Ishikawa (cell line): ENCODE results near the gene PFKM.

ENCODE experiments used
- CEBPB ChIP-seq: IDR thresholded peaks from 2 replicates; pipeline ENCODE4 v1.6.1; 2012
- CREB1 ChIP-seq: IDR thresholded peaks from 2 replicates; pipeline ENCODE4 v1.6.1; 2012; ENCODE audit warnings: low read depth
- EGR1 ChIP-seq: IDR thresholded peaks from 2 replicates; pipeline ENCODE4 v1.6.1; 2012
- EP300 ChIP-seq: IDR thresholded peaks from 2 replicates; pipeline ENCODE4 v1.6.1; 2012; ENCODE audit warnings: borderline replicate concordance
- FOXM1 ChIP-seq: IDR thresholded peaks from 2 replicates; pipeline ENCODE4 v1.6.1; 2012; ENCODE audit warnings: low read depth, borderline replicate concordance
- MAX ChIP-seq: IDR thresholded peaks from 2 replicates; pipeline ENCODE4 v1.6.1; 2012
- NFIC ChIP-seq: IDR thresholded peaks from 2 replicates; pipeline ENCODE4 v1.6.1; 2012
- RAD21 ChIP-seq: IDR thresholded peaks from 2 replicates; pipeline ENCODE4 v1.6.1; 2012; ENCODE audit warnings: low read depth
- TAF1 ChIP-seq: IDR thresholded peaks from 2 replicates; pipeline ENCODE4 v1.6.1; 2012; ENCODE audit warnings: low read depth, mild to moderate bottlenecking
- TCF12 ChIP-seq: IDR thresholded peaks from 2 replicates; pipeline ENCODE4 v1.6.1; 2012; ENCODE audit warnings: low read depth
- TEAD4 ChIP-seq: IDR thresholded peaks from 2 replicates; pipeline ENCODE4 v1.6.1; 2012
- USF1 ChIP-seq: IDR thresholded peaks from 2 replicates; pipeline ENCODE4 v1.6.1; 2012
- YY1 ChIP-seq: IDR thresholded peaks from 2 replicates; pipeline ENCODE4 v1.6.1; 2012; ENCODE audit warnings: low read depth
- ZBTB7A ChIP-seq: IDR thresholded peaks from 2 replicates; pipeline ENCODE4 v1.6.1; 2012; ENCODE audit warnings: low read depth
- TF ChIP-seq, protein P1 (sequence below): IDR thresholded peaks from 2 replicates; pipeline ENCODE4 v1.6.1; 2012; ENCODE audit warnings: low read depth, mild to moderate bottlenecking

The PFKM gene

DNA sequence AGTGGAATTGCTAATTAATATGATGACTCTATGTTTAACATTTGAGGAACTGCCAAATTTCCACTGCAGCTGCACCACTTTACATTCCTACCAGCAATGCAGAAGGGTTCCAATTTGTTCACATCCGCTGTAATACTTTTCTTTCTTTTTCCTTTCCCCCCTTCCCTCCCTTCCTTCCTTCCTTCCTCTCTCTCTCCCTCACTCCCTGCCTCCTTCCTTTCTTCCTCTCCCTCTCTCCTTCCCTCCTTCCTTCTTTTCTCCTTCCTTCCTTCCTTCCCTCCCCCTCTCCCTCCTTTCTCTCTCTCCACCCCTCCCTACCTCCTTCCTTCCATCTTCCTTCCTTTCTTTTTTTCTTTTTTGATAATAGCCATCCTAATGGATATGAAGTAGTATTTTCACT, 3.2 kb upstream of the PFKM start:
- TF ChIP-seq ZBTB7A (no peak), FOXM1 (no peak), CEBPB (no peak), RAD21 (no peak), TEAD4 (no peak), USF1 (no peak), CREB1 (no peak), YY1 (no peak), EGR1 (no peak)

GRCh38 chr12:48118284-48118871, 786 bp upstream of the PFKM start:
- TF ChIP-seq ZBTB7A (no peak), TCF12 (no peak), USF1 (no peak)

- TF ChIP-seq EGR1: no peak
- TF ChIP-seq TCF12: no peak
- TF ChIP-seq EP300: no peak
- TF ChIP-seq YY1: no peak
- TF ChIP-seq MAX: no peak
- TF ChIP-seq TEAD4: no peak
- no peak for TF ChIP-seq RAD21
- no peak for TF ChIP-seq CREB1
- no peak for TF ChIP-seq USF1
- TF ChIP-seq ZBTB7A: no peak
- TF ChIP-seq CEBPB: no peak
- TF ChIP-seq NFIC: no peak
- no peak for TF ChIP-seq FOXM1
- no peak for TF ChIP-seq TAF1
Measured at GRCh38 chr12:48119834-48120195, 651 bp downstream of the PFKM start.

- no peak for TF ChIP-seq NFIC
- no peak for TF ChIP-seq TAF1
- TF ChIP-seq TCF12: no peak
- TF ChIP-seq EP300: no peak
- TF ChIP-seq TEAD4: no peak
- TF ChIP-seq ZBTB7A: no peak
- TF ChIP-seq CEBPB: no peak
- TF ChIP-seq, protein P1, sequence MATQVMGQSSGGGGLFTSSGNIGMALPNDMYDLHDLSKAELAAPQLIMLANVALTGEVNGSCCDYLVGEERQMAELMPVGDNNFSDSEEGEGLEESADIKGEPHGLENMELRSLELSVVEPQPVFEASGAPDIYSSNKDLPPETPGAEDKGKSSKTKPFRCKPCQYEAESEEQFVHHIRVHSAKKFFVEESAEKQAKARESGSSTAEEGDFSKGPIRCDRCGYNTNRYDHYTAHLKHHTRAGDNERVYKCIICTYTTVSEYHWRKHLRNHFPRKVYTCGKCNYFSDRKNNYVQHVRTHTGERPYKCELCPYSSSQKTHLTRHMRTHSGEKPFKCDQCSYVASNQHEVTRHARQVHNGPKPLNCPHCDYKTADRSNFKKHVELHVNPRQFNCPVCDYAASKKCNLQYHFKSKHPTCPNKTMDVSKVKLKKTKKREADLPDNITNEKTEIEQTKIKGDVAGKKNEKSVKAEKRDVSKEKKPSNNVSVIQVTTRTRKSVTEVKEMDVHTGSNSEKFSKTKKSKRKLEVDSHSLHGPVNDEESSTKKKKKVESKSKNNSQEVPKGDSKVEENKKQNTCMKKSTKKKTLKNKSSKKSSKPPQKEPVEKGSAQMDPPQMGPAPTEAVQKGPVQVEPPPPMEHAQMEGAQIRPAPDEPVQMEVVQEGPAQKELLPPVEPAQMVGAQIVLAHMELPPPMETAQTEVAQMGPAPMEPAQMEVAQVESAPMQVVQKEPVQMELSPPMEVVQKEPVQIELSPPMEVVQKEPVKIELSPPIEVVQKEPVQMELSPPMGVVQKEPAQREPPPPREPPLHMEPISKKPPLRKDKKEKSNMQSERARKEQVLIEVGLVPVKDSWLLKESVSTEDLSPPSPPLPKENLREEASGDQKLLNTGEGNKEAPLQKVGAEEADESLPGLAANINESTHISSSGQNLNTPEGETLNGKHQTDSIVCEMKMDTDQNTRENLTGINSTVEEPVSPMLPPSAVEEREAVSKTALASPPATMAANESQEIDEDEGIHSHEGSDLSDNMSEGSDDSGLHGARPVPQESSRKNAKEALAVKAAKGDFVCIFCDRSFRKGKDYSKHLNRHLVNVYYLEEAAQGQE: no peak
- no peak for TF ChIP-seq CREB1
- no peak for TF ChIP-seq YY1
- TF ChIP-seq USF1: no peak
Measured at GRCh38 chr12:48121522-48121921, 2.4 kb downstream of the PFKM start.

DNA sequence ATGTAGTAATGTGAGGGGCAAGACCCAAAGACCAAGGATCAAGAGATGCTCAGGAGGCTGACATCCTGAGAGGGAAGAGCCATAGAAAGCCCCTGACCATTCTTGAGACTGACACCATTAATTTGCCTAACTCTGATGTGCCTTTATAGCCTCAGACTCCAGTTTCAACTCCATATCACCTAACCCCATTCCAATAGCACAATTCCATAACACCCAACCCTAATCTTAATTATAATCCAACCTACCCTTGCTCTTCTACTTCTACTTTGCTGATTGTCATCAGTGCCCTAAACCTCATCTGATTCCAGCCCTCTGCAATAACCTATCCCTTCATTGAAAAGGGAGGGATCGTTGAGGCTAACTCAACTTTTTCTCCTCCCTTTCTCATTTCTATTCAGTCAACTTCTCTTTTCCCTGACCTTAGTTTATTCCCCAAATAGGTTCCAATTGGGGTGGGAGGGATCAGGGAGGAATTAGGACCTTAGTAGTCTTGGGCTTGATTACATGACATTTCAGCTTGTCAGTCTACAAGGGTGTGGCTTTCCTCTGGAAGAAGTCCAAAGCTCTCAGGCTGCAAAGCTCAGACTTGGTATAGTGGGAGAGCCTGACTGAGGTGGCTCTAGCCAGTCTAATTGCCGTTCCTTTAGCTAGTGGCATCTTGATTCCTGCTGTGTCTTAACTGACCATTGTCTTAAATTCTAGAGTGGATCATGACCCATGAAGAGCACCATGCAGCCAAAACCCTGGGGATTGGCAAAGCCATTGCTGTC, 3.1 kb downstream of the PFKM start:
- no peak for TF ChIP-seq MAX
- TF ChIP-seq CEBPB: no peak
- TF ChIP-seq TCF12: no peak
- no peak for TF ChIP-seq NFIC
- no peak for TF ChIP-seq CREB1
- TF ChIP-seq EP300: no peak
- no peak for TF ChIP-seq TEAD4
- TF ChIP-seq, protein P1: no peak
